NCI-H2029 treated with DMSO at 0.1 percent for 48 hours (cell line): ENCODE results near the gene EYA3.

Source experiments
- DNase-seq: peaks from one replicate; lab custom pipeline; 2025; lab: John Stamatoyannopoulos, UW

EYA3 gene

GRCh38 chr1:28112388-28113241 lies 24.2 kb upstream of the EYA3 start:
- DNase-seq, result no peak

GRCh38 chr1:28111157-28111556 lies 22.7 kb upstream of the EYA3 start:
- no peak for DNase-seq

GRCh38 chr1:28110555-28110954 lies 22.1 kb upstream of the EYA3 start:
- no peak for DNase-seq

GRCh38 chr1:28109639-28110038 lies 21.2 kb upstream of the EYA3 start:
- DNase-seq, result no peak

GRCh38 chr1:28108001-28108400 lies 19.6 kb upstream of the EYA3 start:
- DNase-seq, result no peak

- DNase-seq, result peak; percentile 46
Measured at GRCh38 chr1:28104866-28105467, 16.6 kb upstream of the EYA3 start.

GRCh38 chr1:28102189-28102588 lies 13.8 kb upstream of the EYA3 start:
- DNase-seq, result no peak

- DNase-seq, result no peak
Measured at GRCh38 chr1:28099050-28099769, 10.8 kb upstream of the EYA3 start.

GRCh38 chr1:28097100-28097472 lies 8.7 kb upstream of the EYA3 start:
- no peak for DNase-seq

GRCh38 chr1:28096210-28097099 lies 8.0 kb upstream of the EYA3 start:
- DNase-seq, result no peak

GRCh38 chr1:28091043-28091781 lies 2.8 kb upstream of the EYA3 start:
- no peak for DNase-seq

- no peak for DNase-seq
Measured at GRCh38 chr1:28087614-28088167, 719 bp downstream of the EYA3 start.

GRCh38 chr1:28086651-28087050 lies 1.8 kb downstream of the EYA3 start:
- no peak for DNase-seq

- no peak for DNase-seq
Measured at GRCh38 chr1:28085129-28085528, 3.3 kb downstream of the EYA3 start.

- no peak for DNase-seq
Measured at GRCh38 chr1:28083876-28084275, 4.5 kb downstream of the EYA3 start.

- no peak for DNase-seq
Measured at GRCh38 chr1:28078680-28079626, 9.5 kb downstream of the EYA3 start.

GRCh38 chr1:28078262-28078661 lies 10.1 kb downstream of the EYA3 start:
- DNase-seq, result no peak

- DNase-seq, result no peak
Measured at GRCh38 chr1:28074892-28075511, 13.4 kb downstream of the EYA3 start.

GRCh38 chr1:28073867-28074266 lies 14.5 kb downstream of the EYA3 start:
- DNase-seq, result no peak
